GM23338 (cell line): Measurements from ENCODE around the gene CDK16. TPM values are rescaled to one million over a fixed set of nuclear protein-coding genes. Genes with fewer than 3 reads are reported as not detected.

Source experiments
- ATAC-seq: fragments of 200-7000 bp; cut with Tn5 transposase; 3 replicates; pipeline ENCODE4 v1.9.1; 2020
- DNase-seq: peaks from one replicate; pipeline ENCODE4 v3.0.0-alpha.2; 2015; ENCODE audit warnings: low spot score
- H2AFZ ChIP-seq: fragments of 200-600 bp; sonication (generic); 2 replicates; pipeline ENCODE4 v1.8.0; 2016; ENCODE audit warnings: antibody characterized with exemption, mild to moderate bottlenecking, moderate library complexity
- H3F3A ChIP-seq: fragments of 200-600 bp; sonication (generic); replicated peaks from 2 replicates; pipeline ENCODE4 v1.8.0; 2017; ENCODE audit warnings: antibody characterized with exemption, mixed run types, low read depth
- H3K27ac ChIP-seq: fragments of 200-600 bp; sonication (generic); 2 replicates; pipeline ENCODE4 v1.6.1; 2016; ENCODE audit warnings: low read depth
- H3K27me3 ChIP-seq: fragments of 200-600 bp; sonication (generic); 2 replicates; pipeline ENCODE4 v1.8.0; 2016; ENCODE audit warnings: mild to moderate bottlenecking, mixed run types, moderate library complexity; ENCODE audit not compliant: insufficient read depth
- H3K36me3 ChIP-seq: fragments of 200-600 bp; sonication (generic); 2 replicates; pipeline ENCODE4 v1.8.0; 2016; ENCODE audit warnings: mild to moderate bottlenecking; ENCODE audit not compliant: insufficient read depth
- H3K4me1 ChIP-seq: fragments of 200-600 bp; sonication (generic); 2 replicates; pipeline ENCODE4 v1.8.0; 2016; ENCODE audit warnings: mild to moderate bottlenecking, moderate library complexity; ENCODE audit not compliant: insufficient read depth
- H3K4me2 ChIP-seq: fragments of 200-600 bp; sonication (generic); 2 replicates; pipeline ENCODE4 v1.7.1; 2017; ENCODE audit warnings: mixed run types
- H3K4me3 ChIP-seq: fragments of 200-600 bp; sonication (generic); 2 replicates; pipeline ENCODE4 v1.6.1; 2016; ENCODE audit warnings: mixed run types
- H3K79me2 ChIP-seq: fragments of 200-600 bp; sonication (generic); replicated peaks from 2 replicates; pipeline ENCODE4 v1.8.0; 2017; ENCODE audit warnings: mild to moderate bottlenecking; ENCODE audit not compliant: insufficient read depth
- H3K9me2 ChIP-seq: fragments of 200-600 bp; sonication (generic); 2 replicates; pipeline ENCODE4 v1.8.0; 2017; ENCODE audit not compliant: insufficient read depth
- H4K20me1 ChIP-seq: fragments of 200-600 bp; sonication (generic); replicated peaks from 2 replicates; pipeline ENCODE4 v1.8.0; 2017; ENCODE audit warnings: mild to moderate bottlenecking; ENCODE audit not compliant: insufficient read depth
- H3K27ac Mint-ChIP-seq: 2 replicates; pipeline ENCODE4 v1.8.0; 2020; ENCODE audit warnings: inconsistent platforms, mild to moderate bottlenecking, moderate library complexity, mixed read lengths
- H3K27me3 Mint-ChIP-seq: 3 replicates; pipeline ENCODE4 v1.8.0; 2022; ENCODE audit warnings: low read depth, mild to moderate bottlenecking, moderate library complexity, mixed read lengths, inconsistent platforms; ENCODE audit not compliant: insufficient read depth, poor library complexity
- H3K36me3 Mint-ChIP-seq: 3 replicates; pipeline ENCODE4 v1.8.0; 2021; ENCODE audit warnings: low read depth, mild to moderate bottlenecking, inconsistent platforms, moderate library complexity, mixed read lengths
- H3K4me1 Mint-ChIP-seq: 3 replicates; pipeline ENCODE4 v1.8.0; 2020; ENCODE audit warnings: mild to moderate bottlenecking, inconsistent platforms, mixed read lengths
- H3K4me3 Mint-ChIP-seq: 3 replicates; pipeline ENCODE4 v1.8.0; 2021; ENCODE audit warnings: moderate library complexity, mild to moderate bottlenecking, inconsistent platforms, mixed read lengths
- H3K9me3 Mint-ChIP-seq: 3 replicates; pipeline ENCODE4 v1.8.0; 2020; ENCODE audit warnings: moderate library complexity, mild to moderate bottlenecking, inconsistent platforms, mixed read lengths
- CREB1 ChIP-seq: fragments of 250-450 bp; sonication (Bioruptor Pico); IDR thresholded peaks from 2 replicates; pipeline ENCODE4 v1.5.0; 2020; ENCODE audit warnings: low read depth, mild to moderate bottlenecking, moderate library complexity
- ETS1 ChIP-seq: IDR thresholded peaks from 2 replicates; pipeline ENCODE4 v1.6.1; 2016; ENCODE audit warnings: antibody characterized with exemption
- JUNB ChIP-seq: IDR thresholded peaks from one replicate; pipeline ENCODE4 v1.6.1; 2016; ENCODE audit warnings: antibody characterized with exemption; ENCODE audit not compliant: unreplicated experiment
- NANOG ChIP-seq: IDR thresholded peaks from 2 replicates; pipeline ENCODE4 v1.6.1; 2016; ENCODE audit warnings: antibody characterized with exemption, borderline replicate concordance
- POLR2AphosphoS5 ChIP-seq: IDR thresholded peaks from 2 replicates; pipeline ENCODE4 v1.6.1; 2016; ENCODE audit warnings: antibody characterized with exemption, low read depth
- STAT1 ChIP-seq: IDR thresholded peaks from one replicate; pipeline ENCODE4 v1.6.1; 2016; ENCODE audit warnings: antibody characterized with exemption; ENCODE audit not compliant: unreplicated experiment
- ZNF331 ChIP-seq: fragments of 250-450 bp; sonication (Bioruptor Pico); IDR thresholded peaks from 2 replicates; pipeline ENCODE4 v1.5.0; 2020; ENCODE audit warnings: low read depth, mild to moderate bottlenecking, moderate library complexity
- polyA plus RNA-seq: library from polyadenylated mRNA; unstranded; fragments of >200 nt; fragmentation: Nextera tagmentation; extraction: Ambion mirVana; gene quantifications from 2 replicates; pipeline ENCODE4 v1.2.1, GENCODE V29; 2016
- total RNA-seq: library from RNA; depleted of rRNA; stranded (reverse); fragments of >200 nt; shearing (Covaris generic); gene quantifications from 2 replicates; pipeline ENCODE4 v1.2.3, GENCODE V29; 2014; rRNA removed
- TF ChIP-seq, protein P1 (sequence below), 2 experiments: fragments of 200-600 bp in 1 of 2; sonication (generic) in 1 of 2; conservative IDR thresholded peaks; 2 replicates each; pipeline versions ENCODE4 v1.5.1 to v1.6.1; 2016 to 2017; ENCODE audit warnings: antibody characterized with exemption in 2 of 2, low read depth in 2 of 2, mild to moderate bottlenecking in 2 of 2, moderate library complexity in 1 of 2

CDK16 gene
- total and polyA plus RNA-seq, 2 experiments from 2014 or later = 58.9 to 158 TPM

- H4K20me1 ChIP-seq = no peaks in the 10 kb centered on the region
- Mint-ChIP-seq H3K27me3 (peaks cover 4% of the 10 kb centered on the region), H3K4me1 (0 out of 3 replicates have a peak, but pooled peaks cover 2% of the 10 kb centered on the region), H3K4me3 (no peak overlapping the region), H3K27ac (no peak overlapping the region), H3K36me3 (no peaks in the 10 kb centered on the region), H3K9me3 (no peaks in the 10 kb centered on the region)
- no peaks in the 10 kb centered on the region for H3K36me3 ChIP-seq
- no peaks in the 10 kb centered on the region for H3K9me2 ChIP-seq
- H3K27ac ChIP-seq = no peak overlapping the region
- TF ChIP-seq POLR2AphosphoS5 = no peak
- TF ChIP-seq NANOG = no peak
- TF ChIP-seq, protein P1, sequence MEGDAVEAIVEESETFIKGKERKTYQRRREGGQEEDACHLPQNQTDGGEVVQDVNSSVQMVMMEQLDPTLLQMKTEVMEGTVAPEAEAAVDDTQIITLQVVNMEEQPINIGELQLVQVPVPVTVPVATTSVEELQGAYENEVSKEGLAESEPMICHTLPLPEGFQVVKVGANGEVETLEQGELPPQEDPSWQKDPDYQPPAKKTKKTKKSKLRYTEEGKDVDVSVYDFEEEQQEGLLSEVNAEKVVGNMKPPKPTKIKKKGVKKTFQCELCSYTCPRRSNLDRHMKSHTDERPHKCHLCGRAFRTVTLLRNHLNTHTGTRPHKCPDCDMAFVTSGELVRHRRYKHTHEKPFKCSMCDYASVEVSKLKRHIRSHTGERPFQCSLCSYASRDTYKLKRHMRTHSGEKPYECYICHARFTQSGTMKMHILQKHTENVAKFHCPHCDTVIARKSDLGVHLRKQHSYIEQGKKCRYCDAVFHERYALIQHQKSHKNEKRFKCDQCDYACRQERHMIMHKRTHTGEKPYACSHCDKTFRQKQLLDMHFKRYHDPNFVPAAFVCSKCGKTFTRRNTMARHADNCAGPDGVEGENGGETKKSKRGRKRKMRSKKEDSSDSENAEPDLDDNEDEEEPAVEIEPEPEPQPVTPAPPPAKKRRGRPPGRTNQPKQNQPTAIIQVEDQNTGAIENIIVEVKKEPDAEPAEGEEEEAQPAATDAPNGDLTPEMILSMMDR (conservative IDR thresholded peaks at IDR 0.05; ENCODE audit: low read depth in 2 of 2) = no peak
- TF ChIP-seq ETS1 = no peak
- no peaks in the 10 kb centered on the region for H3K4me1 ChIP-seq
- H3K4me3 ChIP-seq = no peak overlapping the region
- no peak overlapping the region for H2AFZ ChIP-seq
- H3K4me2 ChIP-seq = no peak overlapping the region
- ATAC-seq = no peak
- H3K27me3 ChIP-seq = no peaks in the 10 kb centered on the region
- no peaks in the 10 kb centered on the region for H3F3A ChIP-seq
- no peak for DNase-seq
- H3K79me2 ChIP-seq = no peaks in the 10 kb centered on the region
Measured at GRCh38 chrX:47273011-47273730, 54.7 kb downstream of the CDK16 start.

- Histone ChIP-seq H3K4me2 (no peak overlapping the region), H3K36me3 (no peaks in the 10 kb centered on the region), H3K4me3 (no peak overlapping the region), H3K9me2 (no peaks in the 10 kb centered on the region), H2AFZ (no peak overlapping the region), H3K79me2 (no peaks in the 10 kb centered on the region), H3F3A (no peaks in the 10 kb centered on the region), H3K27ac (no peak overlapping the region), H3K4me1 (no peaks in the 10 kb centered on the region), H3K27me3 (no peaks in the 10 kb centered on the region), H4K20me1 (no peaks in the 10 kb centered on the region)
- peaks cover 6% of the 10 kb centered on the region for H3K27me3 Mint-ChIP-seq
- no peaks in the 10 kb centered on the region for H3K4me1 Mint-ChIP-seq
- no peak overlapping the region for H3K27ac Mint-ChIP-seq
- no peaks in the 10 kb centered on the region for H3K36me3 Mint-ChIP-seq
- ATAC-seq (no peak), DNase-seq (no peak)
- no peaks in the 10 kb centered on the region for H3K9me3 Mint-ChIP-seq
- no peak overlapping the region for H3K4me3 Mint-ChIP-seq
- no peak for TF ChIP-seq ZNF331 (CRISPR knock-in tag)
- no peak for TF ChIP-seq CREB1 (CRISPR knock-in tag)
- TF ChIP-seq JUNB = no peak
- no peak for TF ChIP-seq STAT1
Measured at GRCh38 chrX:47278691-47279090, 60.2 kb downstream of the CDK16 start.

Other genes starting within 250 kb of the CDK16 start
- 0.47 and 6.7 TPM in 2 replicates for gene RGN, start 140.2 kb upstream of the CDK16 start, total RNA-seq
- gene RGN, start 140.2 kb upstream of the CDK16 start, polyA plus RNA-seq = 5.5 and 5.9 TPM in 2 replicates
- gene NDUFB11, start 74.0 kb upstream of the CDK16 start, total RNA-seq = 52.2 and 103 TPM in 2 replicates
- 238 and 247 TPM in 2 replicates for gene NDUFB11, start 74.0 kb upstream of the CDK16 start, polyA plus RNA-seq
- 80.0 and 101 TPM in 2 replicates for gene RBM10, start 73.5 kb upstream of the CDK16 start, total RNA-seq
- 38.9 and 39.5 TPM in 2 replicates for gene RBM10, start 73.5 kb upstream of the CDK16 start, polyA plus RNA-seq
- gene UBA1, start 24.9 kb upstream of the CDK16 start, total RNA-seq = 344 and 377 TPM in 2 replicates
- 97.7 and 104 TPM in 2 replicates for gene UBA1, start 24.9 kb upstream of the CDK16 start, polyA plus RNA-seq
- 61.9 and 65.1 TPM in 2 replicates for gene USP11, start 14.3 kb downstream of the CDK16 start, total RNA-seq
- 57.0 and 64.2 TPM in 2 replicates for gene USP11, start 14.3 kb downstream of the CDK16 start, polyA plus RNA-seq
- gene ZNF157, start 151.9 kb downstream of the CDK16 start, total RNA-seq = 1.2 and 1.5 TPM in 2 replicates
- 0.68 and 0.70 TPM in 2 replicates for gene ZNF157, start 151.9 kb downstream of the CDK16 start, polyA plus RNA-seq